IgD-negative memory B cell (primary cell): Measurements from ENCODE around the gene HCK. TPM values are rescaled to one million over a fixed set of nuclear protein-coding genes. Genes with fewer than 3 reads are reported as not detected.

Experiments
- H3K27ac Mint-ChIP-seq, 3 donors: one replicate each; pipeline ENCODE4 v1.8.0; 2020 to 2022; ENCODE audit warnings: mild to moderate bottlenecking in 3 of 3, mixed read lengths in 3 of 3, moderate library complexity in 1 of 3
- H3K27me3 Mint-ChIP-seq: one replicate; pipeline ENCODE4 v1.8.0; 2021; ENCODE audit warnings: mixed read lengths
- H3K36me3 Mint-ChIP-seq: one replicate; pipeline ENCODE4 v1.8.0; 2020; ENCODE audit warnings: mild to moderate bottlenecking, mixed read lengths
- H3K4me1 Mint-ChIP-seq, 3 donors: one replicate each; pipeline ENCODE4 v1.8.0; 2020 to 2022; ENCODE audit warnings: mixed read lengths in 3 of 3, mild to moderate bottlenecking in 1 of 3
- H3K4me3 Mint-ChIP-seq, 4 donors: one replicate each; pipeline ENCODE4 v1.8.0; 2020 to 2022; ENCODE audit warnings: mild to moderate bottlenecking in 4 of 4, mixed read lengths in 4 of 4, moderate library complexity in 3 of 4
- H3K9me3 Mint-ChIP-seq, 3 donors: one replicate each; pipeline ENCODE4 v1.8.0; 2020 to 2021; ENCODE audit warnings: mixed read lengths in 3 of 3, mild to moderate bottlenecking in 1 of 3
- polyA plus RNA-seq: library from polyadenylated mRNA; unstranded; fragments of 300-500 nt; fragmentation: Illumina TruSeq; gene quantifications from one replicate; pipeline ENCODE4 v1.2.3, GENCODE V29; 2021

HCK gene
- polyA plus RNA-seq, 1 donor from 2014 or later, result 52.0 TPM

DNA sequence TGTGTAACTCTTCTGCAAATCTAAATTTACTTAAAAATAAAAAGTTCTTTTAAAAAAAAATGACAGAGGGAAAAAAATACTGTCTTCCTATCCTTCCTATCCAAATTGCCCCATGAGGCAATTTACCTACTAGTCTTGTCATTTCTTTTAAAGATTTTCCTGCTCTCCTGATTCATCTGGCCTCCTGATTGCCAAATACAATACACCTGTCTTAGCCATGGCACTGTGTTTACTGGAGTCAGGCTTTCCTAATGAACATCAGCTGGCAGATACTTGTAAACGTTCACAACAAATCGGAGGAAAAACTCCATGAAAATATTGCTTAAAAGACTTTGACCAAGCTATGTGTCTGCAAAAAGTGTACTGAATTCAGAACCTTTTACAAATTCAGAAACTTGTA lies 78.9 kb downstream of the HCK start:
- Mint-ChIP-seq H3K9me3 (no peaks in the 10 kb centered on the region), H3K27me3 (no peaks in the 10 kb centered on the region), H3K27ac (no peak overlapping the region), H3K4me1 (peaks cover 14 to 27% (median 18%) of the 10 kb centered on the region in 3 donors), H3K36me3 (peaks cover 3% of the 10 kb centered on the region), H3K4me3 (no peak overlapping the region)

DNA sequence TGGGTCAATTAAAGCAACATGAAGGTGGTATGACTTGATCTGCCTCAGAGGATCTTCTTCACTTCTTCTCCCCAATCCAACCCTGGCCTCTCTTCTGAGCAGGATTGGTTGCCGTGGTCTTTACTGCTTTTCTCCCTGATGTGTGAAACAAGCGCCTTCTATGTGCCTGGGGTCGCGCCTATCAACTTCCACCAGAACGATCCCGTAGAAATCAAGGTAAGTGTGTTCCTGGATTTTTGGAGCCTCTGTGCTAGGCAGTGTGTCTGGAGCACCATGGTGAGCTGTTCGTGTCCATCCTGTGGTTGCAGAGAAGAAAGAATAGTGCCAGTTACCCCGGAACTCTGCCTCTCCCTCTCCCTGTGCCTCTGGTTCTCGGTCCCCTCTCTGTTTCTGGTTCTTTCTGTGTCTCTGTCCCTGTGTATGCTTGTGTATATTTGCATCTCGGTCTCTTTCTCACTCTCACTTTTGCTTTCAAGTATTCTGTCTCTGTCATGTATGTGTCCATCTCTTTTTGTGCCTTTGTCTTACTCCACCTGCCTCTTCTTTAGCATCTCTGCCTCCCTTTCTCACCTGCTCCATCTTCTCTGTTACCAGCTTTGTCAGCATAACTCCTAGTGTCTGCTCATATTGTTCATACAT lies 81.0 kb downstream of the HCK start:
- H3K36me3 Mint-ChIP-seq, result peaks cover 7% of the 10 kb centered on the region
- H3K9me3 Mint-ChIP-seq, result no peaks in the 10 kb centered on the region
- H3K27ac Mint-ChIP-seq, result no peak overlapping the region
- H3K4me1 Mint-ChIP-seq, result peaks cover 14 to 24% (median 18%) of the 10 kb centered on the region in 3 donors
- no peak overlapping the region for H3K4me3 Mint-ChIP-seq
- no peaks in the 10 kb centered on the region for H3K27me3 Mint-ChIP-seq

DNA sequence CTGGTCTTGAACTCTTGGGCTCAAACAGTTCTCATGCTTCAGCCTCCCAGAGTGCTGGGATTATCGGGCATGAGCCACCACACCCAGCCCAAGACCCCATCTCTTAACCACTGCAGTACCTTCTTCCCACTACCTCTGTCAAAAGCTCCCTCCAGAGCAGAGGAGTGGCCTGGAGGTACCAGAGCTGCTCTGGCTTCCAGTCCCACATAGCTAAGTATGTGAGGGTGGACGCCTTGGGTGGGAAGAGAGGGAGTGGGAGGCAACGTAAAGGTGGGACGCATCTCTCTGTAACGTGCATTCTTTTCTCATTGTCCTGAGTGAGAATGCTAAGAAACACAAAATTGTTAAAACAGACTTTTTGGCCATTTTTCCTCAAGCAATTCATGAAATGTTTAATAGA lies 82.0 kb downstream of the HCK start:
- H3K27me3 Mint-ChIP-seq, result no peaks in the 10 kb centered on the region
- H3K36me3 Mint-ChIP-seq, result peaks cover 10% of the 10 kb centered on the region
- no peak overlapping the region for H3K4me3 Mint-ChIP-seq
- no peaks in the 10 kb centered on the region for H3K9me3 Mint-ChIP-seq
- H3K4me1 Mint-ChIP-seq, result peaks cover 14 to 22% (median 18%) of the 10 kb centered on the region in 3 donors
- no peak overlapping the region for H3K27ac Mint-ChIP-seq

DNA sequence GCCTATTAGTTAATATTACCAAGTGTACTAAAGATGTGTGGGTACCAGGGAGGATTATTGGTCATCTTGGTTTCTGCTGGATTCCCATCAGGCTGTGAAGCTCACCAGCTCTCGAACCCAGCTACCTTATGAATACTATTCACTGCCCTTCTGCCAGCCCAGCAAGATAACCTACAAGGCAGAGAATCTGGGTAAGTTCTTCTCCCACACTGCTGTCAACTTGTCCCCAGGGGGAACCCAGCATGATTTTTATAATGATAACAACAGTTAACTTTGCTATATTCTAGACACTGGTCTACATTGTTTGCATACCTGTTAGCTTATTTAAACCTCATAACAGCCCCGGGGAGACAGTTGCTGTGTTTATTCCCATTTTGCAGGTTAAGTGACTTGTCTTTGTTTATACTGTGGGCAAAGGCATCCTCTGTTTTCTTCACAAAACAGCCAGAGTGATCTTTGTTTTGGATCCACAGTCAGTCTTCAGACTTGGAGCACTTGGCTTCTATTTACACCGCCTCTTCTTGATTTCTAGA lies 84.0 kb downstream of the HCK start:
- Mint-ChIP-seq H3K36me3 (peaks cover 15% of the 10 kb centered on the region), H3K9me3 (no peaks in the 10 kb centered on the region), H3K4me3 (no peak overlapping the region), H3K27ac (no peak overlapping the region), H3K4me1 (peaks cover 12 to 22% (median 18%) of the 10 kb centered on the region in 3 donors), H3K27me3 (no peaks in the 10 kb centered on the region)

DNA sequence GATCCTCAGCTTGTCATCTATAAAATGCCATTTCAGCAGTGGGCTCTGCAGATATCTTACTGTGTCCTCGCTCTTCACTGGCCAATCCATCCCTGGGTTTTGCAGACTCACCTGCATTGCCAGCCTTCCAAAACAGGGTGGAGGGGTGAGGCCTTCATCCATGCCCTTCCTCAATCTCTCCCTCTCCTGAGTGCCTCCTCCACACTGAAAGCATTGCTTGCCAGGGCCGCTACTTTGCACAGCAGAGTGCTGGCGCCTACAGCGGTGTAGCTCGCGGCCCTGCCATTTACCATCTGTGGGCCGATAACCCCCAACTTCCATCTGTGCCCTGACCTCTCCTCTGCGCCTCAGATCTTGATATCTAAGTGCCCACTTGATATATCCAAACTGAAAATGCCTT lies 86.9 kb downstream of the HCK start:
- peaks cover 12% of the 10 kb centered on the region for H3K36me3 Mint-ChIP-seq
- H3K27ac Mint-ChIP-seq, result no peak overlapping the region
- H3K4me1 Mint-ChIP-seq, result peaks cover 0 to 2% (median 0%) of the 10 kb centered on the region in 3 donors
- H3K27me3 Mint-ChIP-seq, result no peaks in the 10 kb centered on the region
- no peak overlapping the region for H3K4me3 Mint-ChIP-seq
- no peaks in the 10 kb centered on the region for H3K9me3 Mint-ChIP-seq

DNA sequence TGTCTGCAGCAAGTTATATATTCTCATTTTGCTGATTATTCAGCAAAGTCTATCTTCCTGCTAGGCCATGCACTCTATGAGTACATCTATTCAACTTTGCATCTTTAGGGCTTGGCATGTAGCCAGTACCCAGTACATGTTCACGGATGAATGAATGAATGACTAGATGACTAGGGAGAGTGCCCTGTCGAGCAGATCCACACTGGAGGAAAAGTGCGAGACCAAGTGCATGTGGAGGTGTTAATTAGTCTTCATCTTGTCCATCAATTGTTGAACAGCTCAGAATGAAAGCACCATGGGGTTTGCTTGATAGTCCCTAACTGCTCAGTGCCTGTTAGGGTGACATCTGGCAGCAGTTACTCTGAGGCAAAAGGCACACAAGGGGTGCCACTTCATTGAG lies 87.9 kb downstream of the HCK start:
- Mint-ChIP-seq H3K9me3 (no peaks in the 10 kb centered on the region), H3K36me3 (peaks cover 12% of the 10 kb centered on the region), H3K4me3 (no peak overlapping the region), H3K27ac (no peak overlapping the region), H3K4me1 (peaks cover 0 to 2% (median 0%) of the 10 kb centered on the region in 3 donors), H3K27me3 (no peaks in the 10 kb centered on the region)

DNA sequence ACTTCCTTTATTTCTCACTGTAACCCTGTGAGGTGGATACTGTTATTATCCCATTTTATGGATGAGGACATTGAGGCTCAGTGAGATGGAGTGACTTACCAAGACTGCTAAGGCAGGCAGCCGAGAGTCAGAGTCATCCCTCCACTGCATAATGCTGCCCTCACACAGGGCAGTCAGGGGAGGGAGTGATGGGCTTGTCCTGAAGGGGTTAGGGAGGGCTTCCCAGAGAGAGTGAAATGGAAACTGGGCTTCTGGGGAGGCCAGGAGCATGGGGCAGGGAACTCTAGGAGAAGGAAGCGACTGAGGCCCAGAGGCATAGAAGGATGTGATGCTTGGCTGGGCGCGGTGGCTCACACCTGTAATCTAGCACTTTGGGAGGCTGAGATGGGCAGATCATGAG lies 88.6 kb downstream of the HCK start:
- Mint-ChIP-seq H3K27me3 (no peaks in the 10 kb centered on the region), H3K9me3 (no peaks in the 10 kb centered on the region), H3K4me3 (no peak overlapping the region), H3K4me1 (peaks cover 0 to 2% (median 0%) of the 10 kb centered on the region in 3 donors), H3K36me3 (peaks cover 13% of the 10 kb centered on the region), H3K27ac (no peak overlapping the region)

DNA sequence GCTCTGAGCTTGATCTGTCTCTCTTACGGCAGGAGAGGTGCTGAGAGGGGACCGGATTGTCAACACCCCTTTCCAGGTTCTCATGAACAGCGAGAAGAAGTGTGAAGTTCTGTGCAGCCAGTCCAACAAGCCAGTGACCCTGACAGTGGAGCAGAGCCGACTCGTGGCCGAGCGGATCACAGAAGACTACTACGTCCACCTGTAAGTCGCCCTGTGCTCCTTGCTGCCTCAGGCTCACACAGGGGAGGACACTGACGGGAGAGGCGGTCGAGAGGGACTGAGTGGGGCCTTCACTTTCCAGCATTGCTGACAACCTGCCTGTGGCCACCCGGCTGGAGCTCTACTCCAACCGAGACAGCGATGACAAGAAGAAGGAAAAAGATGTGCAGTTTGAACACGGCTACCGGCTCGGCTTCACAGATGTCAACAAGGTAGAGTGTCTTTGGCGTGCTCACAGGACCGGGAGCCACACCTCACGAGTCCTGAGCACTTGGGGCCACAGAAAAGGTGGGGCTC lies 89.5 kb downstream of the HCK start:
- H3K36me3 Mint-ChIP-seq, result peaks cover 14% of the 10 kb centered on the region
- no peaks in the 10 kb centered on the region for H3K27me3 Mint-ChIP-seq
- no peak overlapping the region for H3K27ac Mint-ChIP-seq
- no peak overlapping the region for H3K4me3 Mint-ChIP-seq
- peaks cover 0 to 2% (median 0%) of the 10 kb centered on the region in 3 donors for H3K4me1 Mint-ChIP-seq
- no peaks in the 10 kb centered on the region for H3K9me3 Mint-ChIP-seq

DNA sequence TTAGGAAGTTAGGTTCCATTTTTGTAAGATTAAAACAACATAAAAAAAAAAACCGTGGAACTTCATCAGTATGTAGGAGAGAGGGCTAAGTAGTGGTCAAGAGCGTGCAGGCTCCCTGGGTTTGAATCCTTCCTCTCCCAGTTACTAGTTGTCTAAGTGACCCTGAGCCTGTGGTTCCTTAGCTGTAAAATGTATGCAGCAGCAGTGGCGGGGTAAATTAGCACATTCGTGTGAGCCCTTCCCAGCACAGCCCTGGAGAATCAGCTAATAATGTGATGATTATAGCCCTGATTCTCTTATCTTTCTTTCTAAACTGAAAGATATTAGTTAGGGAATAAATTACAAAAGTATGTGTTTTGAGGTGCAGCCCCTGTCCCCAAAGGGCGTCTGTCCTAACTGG lies 90.0 kb downstream of the HCK start:
- peaks cover 15% of the 10 kb centered on the region for H3K36me3 Mint-ChIP-seq
- H3K4me1 Mint-ChIP-seq, result peaks cover 0 to 2% (median 0%) of the 10 kb centered on the region in 3 donors
- H3K9me3 Mint-ChIP-seq, result no peaks in the 10 kb centered on the region
- H3K4me3 Mint-ChIP-seq, result no peak overlapping the region
- no peaks in the 10 kb centered on the region for H3K27me3 Mint-ChIP-seq
- H3K27ac Mint-ChIP-seq, result no peak overlapping the region

DNA sequence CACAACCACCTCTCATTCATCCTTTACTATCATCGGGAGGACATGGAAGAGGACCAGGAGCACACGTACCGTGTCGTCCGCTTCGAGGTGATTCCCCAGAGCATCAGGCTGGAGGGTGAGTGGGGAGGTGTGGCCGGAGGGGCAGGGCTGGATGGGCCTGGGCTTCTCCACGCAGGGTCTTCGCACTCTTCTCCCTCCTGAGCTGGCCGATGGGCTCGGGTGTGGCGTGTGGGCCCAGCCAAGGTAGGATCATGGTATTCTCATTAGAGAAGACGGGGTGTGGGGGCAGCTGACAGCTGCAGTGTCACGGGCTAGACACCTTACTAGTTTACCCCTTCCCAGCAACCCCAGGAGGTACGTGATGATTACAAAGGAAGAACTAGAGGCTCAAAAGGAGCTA lies 90.9 kb downstream of the HCK start:
- H3K36me3 Mint-ChIP-seq, result peaks cover 12% of the 10 kb centered on the region
- H3K4me3 Mint-ChIP-seq, result no peak overlapping the region
- no peak overlapping the region for H3K27ac Mint-ChIP-seq
- peaks cover 0 to 2% (median 0%) of the 10 kb centered on the region in 3 donors for H3K4me1 Mint-ChIP-seq
- no peaks in the 10 kb centered on the region for H3K27me3 Mint-ChIP-seq
- H3K9me3 Mint-ChIP-seq, result no peaks in the 10 kb centered on the region

DNA sequence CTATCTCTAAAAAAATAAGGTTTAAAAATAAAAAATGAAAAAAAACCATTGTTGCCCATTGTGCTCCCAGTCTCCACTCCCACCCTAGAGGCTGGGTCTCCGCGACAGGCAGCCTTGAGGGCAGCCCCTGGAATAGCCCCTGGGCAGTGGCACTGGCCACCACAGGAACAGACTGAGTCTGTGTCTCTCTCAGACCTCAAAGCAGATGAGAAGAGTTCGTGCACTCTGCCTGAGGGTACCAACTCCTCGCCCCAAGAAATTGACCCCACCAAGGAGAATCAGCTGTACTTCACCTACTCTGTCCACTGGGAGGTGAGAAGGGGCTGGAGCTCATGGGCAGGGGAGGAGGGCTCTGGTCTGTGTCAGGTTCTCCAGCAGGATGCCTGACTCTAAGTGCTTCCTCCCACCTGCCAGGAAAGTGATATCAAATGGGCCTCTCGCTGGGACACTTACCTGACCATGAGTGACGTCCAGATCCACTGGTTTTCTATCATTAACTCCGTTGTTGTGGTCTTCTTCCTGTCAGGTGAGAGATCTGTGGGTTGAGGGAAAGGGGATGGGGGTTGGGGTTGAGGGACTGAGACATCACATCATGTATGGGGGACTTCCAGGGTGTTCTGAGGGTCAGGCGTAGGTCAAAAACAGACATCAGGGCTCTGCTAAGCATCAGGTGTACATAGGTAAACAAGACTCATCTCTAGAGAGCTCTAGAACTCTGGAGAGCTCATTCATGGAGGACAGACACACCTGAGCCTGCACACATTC lies 93.0 kb downstream of the HCK start:
- Mint-ChIP-seq H3K27ac (peak overlapping the region in 1 of 3 donors; percentile 13), H3K4me3 (no peak overlapping the region), H3K9me3 (no peaks in the 10 kb centered on the region), H3K4me1 (no peaks in the 10 kb centered on the region), H3K36me3 (peaks cover 4% of the 10 kb centered on the region), H3K27me3 (no peaks in the 10 kb centered on the region)

DNA sequence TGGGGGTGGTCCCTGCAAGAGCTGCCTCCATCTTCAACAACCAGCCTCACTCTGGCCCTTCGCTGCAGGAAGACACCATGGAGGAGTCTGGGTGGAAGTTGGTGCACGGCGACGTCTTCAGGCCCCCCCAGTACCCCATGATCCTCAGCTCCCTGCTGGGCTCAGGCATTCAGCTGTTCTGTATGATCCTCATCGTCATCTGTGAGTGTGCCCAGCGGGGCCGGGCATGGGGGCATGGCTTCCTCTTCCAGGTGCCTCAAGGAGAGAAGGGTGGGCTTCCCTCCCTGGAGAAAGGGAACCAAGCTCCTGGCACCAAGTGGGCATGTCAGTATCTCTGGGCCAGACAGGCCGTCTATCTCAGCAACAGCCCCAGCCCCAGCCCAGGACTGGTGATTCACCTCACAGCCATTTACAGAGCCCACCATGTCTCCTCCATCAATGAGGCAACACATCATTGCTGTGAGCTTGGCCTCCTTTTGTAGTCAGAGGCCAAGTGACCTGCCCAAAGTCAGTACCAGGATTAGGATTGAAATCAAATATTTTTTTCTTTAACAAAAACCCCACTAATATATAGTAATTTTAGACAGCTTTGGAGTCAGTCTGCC lies 97.6 kb downstream of the HCK start:
- no peaks in the 10 kb centered on the region for H3K27me3 Mint-ChIP-seq
- H3K4me1 Mint-ChIP-seq, result no peaks in the 10 kb centered on the region
- no peak overlapping the region for H3K4me3 Mint-ChIP-seq
- H3K36me3 Mint-ChIP-seq, result peaks cover 4% of the 10 kb centered on the region
- no peaks in the 10 kb centered on the region for H3K9me3 Mint-ChIP-seq
- no peak overlapping the region for H3K27ac Mint-ChIP-seq

DNA sequence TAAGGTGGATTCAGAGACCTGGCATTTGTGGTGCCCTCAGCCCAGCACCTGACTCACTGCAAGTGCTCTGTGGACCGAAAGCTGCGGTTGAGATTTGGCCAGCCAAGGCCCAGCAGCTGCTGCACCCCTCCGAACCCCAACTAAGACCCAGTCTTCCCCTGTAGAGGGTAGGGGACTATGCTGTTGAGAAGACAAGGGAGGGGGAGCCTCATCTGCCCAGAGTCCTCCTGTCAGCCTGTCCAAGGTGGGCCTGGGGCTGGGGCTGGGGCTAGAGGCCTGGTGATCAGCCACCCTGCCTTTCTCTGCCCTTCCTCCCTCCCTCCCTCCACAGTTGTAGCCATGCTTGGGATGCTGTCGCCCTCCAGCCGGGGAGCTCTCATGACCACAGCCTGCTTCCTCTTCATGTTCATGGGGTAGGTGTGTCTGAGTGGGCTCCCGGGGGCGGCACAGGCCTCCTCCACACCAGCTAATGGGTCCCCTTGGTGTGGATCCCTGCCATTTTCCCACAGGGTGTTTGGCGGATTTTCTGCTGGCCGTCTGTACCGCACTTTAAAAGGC lies 98.3 kb downstream of the HCK start:
- Mint-ChIP-seq H3K9me3 (no peaks in the 10 kb centered on the region), H3K4me3 (no peak overlapping the region), H3K4me1 (peaks cover 0 to 3% (median 0%) of the 10 kb centered on the region in 3 donors), H3K27me3 (no peaks in the 10 kb centered on the region), H3K36me3 (peaks cover 6% of the 10 kb centered on the region), H3K27ac (peak overlapping the region in 1 of 3 donors; percentile 63)
